ENCODE results near the gene ANKRD12. TPM values are rescaled to one million over a fixed set of nuclear protein-coding genes. Genes with fewer than 3 reads are reported as not detected.

Gene ANKRD12
- total RNA-seq, 4 donors from 2014 or later, result 84.7 to 137 (median 122) TPM

- WGBS, 2 donors (ENCODE audit: low coverage in 1 of 2), result 83% methylated on average over 3 of the region's 15 CpGs; no CpG with 5 or more reads in 1 of the 2 donors
Observed at GRCh38 chr18:9296233-9297006, 159.8 kb downstream of the ANKRD12 start.

DNA sequence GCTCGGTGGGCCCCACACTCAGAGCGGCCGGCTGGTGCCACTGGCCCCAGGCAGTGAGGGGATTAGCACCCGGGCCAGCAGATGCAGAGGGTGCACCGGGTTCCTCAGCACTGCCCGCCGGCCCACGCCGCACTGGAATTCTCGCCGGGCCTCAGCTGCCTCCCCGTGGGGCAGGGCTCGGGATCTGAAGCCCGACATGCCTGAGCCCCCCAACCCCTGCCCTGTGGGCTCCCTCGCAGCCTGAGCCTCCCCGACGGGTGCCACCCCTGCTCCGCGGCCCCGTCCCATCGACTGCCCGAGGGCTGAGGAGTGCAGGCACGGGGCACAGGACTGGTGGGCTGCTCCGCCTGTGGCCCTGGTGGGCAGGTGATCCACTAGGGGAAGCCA is 160.4 kb downstream of the ANKRD12 start:
- Histone ChIP-seq H3K27ac (no peak overlapping the region), H3K27me3 (no peaks in the 10 kb centered on the region), H3K4me1 (no peaks in the 10 kb centered on the region), H3K9me3 (peaks cover 0 to 31% (median 0%) of the 10 kb centered on the region in 3 donors), H3K36me3 (no peaks in the 10 kb centered on the region), H3K4me3 (no peak overlapping the region)
- TF ChIP-seq, protein P1, sequence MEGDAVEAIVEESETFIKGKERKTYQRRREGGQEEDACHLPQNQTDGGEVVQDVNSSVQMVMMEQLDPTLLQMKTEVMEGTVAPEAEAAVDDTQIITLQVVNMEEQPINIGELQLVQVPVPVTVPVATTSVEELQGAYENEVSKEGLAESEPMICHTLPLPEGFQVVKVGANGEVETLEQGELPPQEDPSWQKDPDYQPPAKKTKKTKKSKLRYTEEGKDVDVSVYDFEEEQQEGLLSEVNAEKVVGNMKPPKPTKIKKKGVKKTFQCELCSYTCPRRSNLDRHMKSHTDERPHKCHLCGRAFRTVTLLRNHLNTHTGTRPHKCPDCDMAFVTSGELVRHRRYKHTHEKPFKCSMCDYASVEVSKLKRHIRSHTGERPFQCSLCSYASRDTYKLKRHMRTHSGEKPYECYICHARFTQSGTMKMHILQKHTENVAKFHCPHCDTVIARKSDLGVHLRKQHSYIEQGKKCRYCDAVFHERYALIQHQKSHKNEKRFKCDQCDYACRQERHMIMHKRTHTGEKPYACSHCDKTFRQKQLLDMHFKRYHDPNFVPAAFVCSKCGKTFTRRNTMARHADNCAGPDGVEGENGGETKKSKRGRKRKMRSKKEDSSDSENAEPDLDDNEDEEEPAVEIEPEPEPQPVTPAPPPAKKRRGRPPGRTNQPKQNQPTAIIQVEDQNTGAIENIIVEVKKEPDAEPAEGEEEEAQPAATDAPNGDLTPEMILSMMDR (IDR thresholded peaks at IDR 0.05), result no peak
- TF ChIP-seq POLR2A (IDR thresholded peaks at IDR 0.05) (no peak), POLR2AphosphoS5 (IDR thresholded peaks at IDR 0.05) (no peak), EP300 (IDR thresholded peaks at IDR 0.05) (no peak)
- no CpG with 5 or more reads among the region's 24 CpGs for WGBS, 2 donors (ENCODE audit: low coverage in 1 of 2)
- ATAC-seq, result no peak

More at GRCh38 chr18:9296233-9297006, 159.8 kb downstream of the ANKRD12 start:
- H3K27ac ChIP-seq, result no peak overlapping the region
- no peak overlapping the region for H3K4me3 ChIP-seq
- no peaks in the 10 kb centered on the region for H3K4me1 ChIP-seq
- no peak for ATAC-seq
- no peaks in the 10 kb centered on the region for H3K27me3 ChIP-seq
- no peak for TF ChIP-seq POLR2AphosphoS5 (IDR thresholded peaks at IDR 0.05)
- H3K9me3 ChIP-seq, result peaks cover 0 to 27% (median 0%) of the 10 kb centered on the region in 3 donors
- H3K36me3 ChIP-seq, result no peaks in the 10 kb centered on the region

DNA sequence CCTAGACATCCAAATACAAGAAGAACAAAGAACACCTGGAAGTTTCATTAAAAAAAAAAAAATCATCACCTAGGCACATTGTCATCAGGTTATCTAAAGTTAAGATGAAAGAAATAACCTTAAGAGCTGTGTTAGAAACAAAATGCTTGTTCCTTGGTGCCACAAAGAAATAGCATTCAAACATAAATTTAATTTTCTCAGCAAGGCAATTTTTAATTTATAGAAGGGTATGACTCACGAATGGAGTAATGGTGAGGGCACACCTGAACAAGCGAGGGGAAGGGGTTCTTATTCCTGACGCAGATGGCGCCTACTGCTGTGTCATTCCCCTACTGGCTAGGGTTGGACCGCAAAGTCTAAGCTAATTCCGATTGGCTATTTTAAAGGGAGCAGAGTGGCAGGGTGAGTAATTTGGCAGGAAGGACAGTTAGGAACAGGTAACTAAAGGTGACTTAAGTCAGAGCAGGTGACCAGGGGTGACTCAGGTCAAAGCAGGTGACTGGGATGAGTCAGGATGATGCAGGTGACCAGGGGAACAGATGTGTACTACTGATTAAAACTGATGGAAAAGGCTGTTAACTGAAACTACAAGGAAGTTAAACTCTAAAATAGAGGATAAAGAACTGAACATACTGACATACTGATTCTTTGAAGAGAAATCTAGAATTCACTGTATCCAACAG is 167.9 kb downstream of the ANKRD12 start:
- 90 to 94% methylated on average over 6 of the region's 6 CpGs for WGBS, 2 donors (ENCODE audit: low coverage in 1 of 2)
- Histone ChIP-seq H3K4me1 (no peaks in the 10 kb centered on the region), H3K27ac (no peak overlapping the region), H3K36me3 (no peaks in the 10 kb centered on the region), H3K4me3 (no peak overlapping the region), H3K27me3 (no peaks in the 10 kb centered on the region), H3K9me3 (peaks cover 0 to 17% (median 0%) of the 10 kb centered on the region in 3 donors)
- ATAC-seq, result no peak
- TF ChIP-seq, protein P1 (IDR thresholded peaks at IDR 0.05), result no peak
- no peak for TF ChIP-seq POLR2A (IDR thresholded peaks at IDR 0.05)
- no peak for TF ChIP-seq EP300 (IDR thresholded peaks at IDR 0.05)
- no peak for TF ChIP-seq POLR2AphosphoS5 (IDR thresholded peaks at IDR 0.05)

DNA sequence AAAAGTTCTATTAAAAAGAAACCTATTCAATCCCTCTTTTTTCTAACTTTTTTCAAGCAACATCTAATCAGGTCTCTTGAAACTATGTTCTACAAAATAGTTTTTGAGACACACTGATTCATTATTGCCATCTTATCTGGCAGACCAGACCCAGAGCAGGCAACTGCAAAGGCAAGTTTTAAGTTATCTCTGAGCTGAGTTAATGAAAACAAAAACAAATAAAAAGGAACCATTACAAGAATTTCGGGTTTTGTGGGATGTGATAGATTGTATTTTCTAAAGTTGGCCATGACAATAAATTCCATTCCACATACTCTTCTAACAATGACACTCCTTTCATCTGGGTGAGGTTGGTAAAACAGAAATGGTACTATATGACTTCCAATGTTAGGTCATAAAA is 182.8 kb downstream of the ANKRD12 start:
- Histone ChIP-seq H3K4me1 (no peaks in the 10 kb centered on the region), H3K27me3 (no peaks in the 10 kb centered on the region), H3K27ac (no peak overlapping the region), H3K4me3 (no peak overlapping the region), H3K36me3 (no peaks in the 10 kb centered on the region), H3K9me3 (no peaks in the 10 kb centered on the region)
- 48 to 57% methylated on average over 1 of the region's 1 CpG for WGBS, 2 donors (ENCODE audit: low coverage in 1 of 2)
- no peak for ATAC-seq
- TF ChIP-seq, protein P1 (IDR thresholded peaks at IDR 0.05), result no peak
- TF ChIP-seq POLR2A (IDR thresholded peaks at IDR 0.05), result no peak
- no peak for TF ChIP-seq EP300 (IDR thresholded peaks at IDR 0.05)
- no peak for TF ChIP-seq POLR2AphosphoS5 (IDR thresholded peaks at IDR 0.05)

DNA sequence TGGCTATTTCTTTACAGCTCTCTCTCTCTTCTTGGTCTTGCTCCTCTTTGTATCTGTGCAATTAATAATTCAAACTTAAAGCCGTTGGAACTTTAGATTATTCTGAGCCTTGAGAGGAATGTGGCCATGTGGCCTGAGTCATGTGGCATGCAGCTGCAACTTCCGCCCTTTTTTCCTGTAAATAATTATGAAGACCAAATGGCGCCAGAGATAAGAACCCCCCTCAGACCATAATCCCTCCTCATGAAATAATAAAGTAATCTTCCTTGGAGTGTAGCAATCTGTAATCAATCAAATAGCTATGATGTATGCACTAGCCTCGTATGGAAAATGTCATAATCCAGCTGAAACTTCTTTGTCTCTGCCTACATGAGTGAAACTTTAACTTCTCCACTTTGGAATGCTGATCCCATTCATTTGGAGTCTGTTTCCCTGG is 184.5 kb downstream of the ANKRD12 start:
- H3K4me1 ChIP-seq, result no peaks in the 10 kb centered on the region
- 20 to 33% methylated on average over 1 to 4 of the region's 4 CpGs for WGBS, 2 donors (ENCODE audit: low coverage in 1 of 2)
- H3K9me3 ChIP-seq, result no peaks in the 10 kb centered on the region

More for the DNA sequence above, 184.5 kb downstream of the ANKRD12 start:
- ATAC-seq, result no peak
- TF ChIP-seq EP300 (IDR thresholded peaks at IDR 0.05), result no peak
- TF ChIP-seq POLR2A (IDR thresholded peaks at IDR 0.05), result no peak
- no peak for TF ChIP-seq POLR2AphosphoS5 (IDR thresholded peaks at IDR 0.05)
- TF ChIP-seq, protein P1 (IDR thresholded peaks at IDR 0.05), result no peak
- Histone ChIP-seq H3K4me3 (no peak overlapping the region), H3K27ac (no peak overlapping the region), H3K36me3 (no peaks in the 10 kb centered on the region), H3K27me3 (no peaks in the 10 kb centered on the region)
